ENCODE measurements around the gene ZNF227. TPM values are rescaled to one million over a fixed set of nuclear protein-coding genes. Genes with fewer than 3 reads are reported as not detected.
A peak's percentile ranks its signal among the peaks of the same experiment; 100 is the strongest.

The ZNF227 gene
- total and polyA plus RNA-seq, 9 of the 15 experiments (the other 6 are each of a cell fraction or from before 2014, with no cell fraction given): 3.0 to 15.1 (median 10.0) TPM

GRCh38 chr19:44164673-44165512, 47.4 kb upstream of the ZNF227 start, which contains the start of gene ZNF226 (continued):
- TF ChIP-seq ZNF318 (IDR thresholded peaks at IDR 0.05; ENCODE audit: borderline replicate concordance in 1 of 2, low read depth in 1 of 2) (no peak), TRIM25 (IDR thresholded peaks at IDR 0.05; ENCODE audit: borderline replicate concordance) (no peak), L3MBTL2 (IDR thresholded peaks at IDR 0.05) (peak; percentile 67), MTA3 (IDR thresholded peaks at IDR 0.05; ENCODE audit: borderline replicate concordance) (peak; percentile 24; the same call in 1 of the 2 replicates), ZNF23 (CRISPR knock-in tag; IDR thresholded peaks at IDR 0.05) (no peak), USF1 (CRISPR knock-in tag; IDR thresholded peaks at IDR 0.05) (no peak), ZBTB33 (CRISPR knock-in tag; IDR thresholded peaks at IDR 0.05) (no peak), CLOCK (CRISPR knock-in tag; IDR thresholded peaks at IDR 0.05; ENCODE audit: borderline replicate concordance) (no peak), HNRNPLL (IDR thresholded peaks at IDR 0.05; ENCODE audit: low read depth, low read length, poor library complexity, severe bottlenecking) (peak; percentile 42)
